ENCODE measurements around the gene OGFOD3. TPM values are rescaled to one million over a fixed set of nuclear protein-coding genes. Genes with fewer than 3 reads are reported as not detected.
"Not testable (repeated sequence)": the region's sequence is repeated elsewhere in the genome, so short reads cannot be mapped to it uniquely, and the experiment has no call there.

The OGFOD3 gene
- total RNA-seq, 1 donor from 2014 or later = 19.9 TPM

DNA sequence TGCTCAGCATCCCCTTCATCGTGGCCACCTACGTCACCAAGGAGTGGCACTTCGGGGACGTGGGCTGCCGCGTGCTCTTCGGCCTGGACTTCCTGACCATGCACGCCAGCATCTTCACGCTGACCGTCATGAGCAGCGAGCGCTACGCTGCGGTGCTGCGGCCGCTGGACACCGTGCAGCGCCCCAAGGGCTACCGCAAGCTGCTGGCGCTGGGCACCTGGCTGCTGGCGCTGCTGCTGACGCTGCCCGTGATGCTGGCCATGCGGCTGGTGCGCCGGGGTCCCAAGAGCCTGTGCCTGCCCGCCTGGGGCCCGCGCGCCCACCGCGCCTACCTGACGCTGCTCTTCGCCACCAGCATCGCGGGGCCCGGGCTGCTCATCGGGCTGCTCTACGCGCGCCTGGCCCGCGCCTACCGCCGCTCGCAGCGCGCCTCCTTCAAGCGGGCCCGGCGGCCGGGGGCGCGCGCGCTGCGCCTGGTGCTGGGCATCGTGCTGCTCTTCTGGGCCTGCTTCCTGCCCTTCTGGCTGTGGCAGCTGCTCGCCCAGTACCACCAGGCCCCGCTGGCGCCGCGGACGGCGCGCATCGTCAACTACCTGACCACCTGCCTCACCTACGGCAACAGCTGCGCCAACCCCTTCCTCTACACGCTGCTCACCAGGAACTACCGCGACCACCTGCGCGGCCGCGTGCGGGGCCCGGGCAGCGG lies 43.6 kb downstream of the OGFOD3 start:
- TF ChIP-seq, protein P1, sequence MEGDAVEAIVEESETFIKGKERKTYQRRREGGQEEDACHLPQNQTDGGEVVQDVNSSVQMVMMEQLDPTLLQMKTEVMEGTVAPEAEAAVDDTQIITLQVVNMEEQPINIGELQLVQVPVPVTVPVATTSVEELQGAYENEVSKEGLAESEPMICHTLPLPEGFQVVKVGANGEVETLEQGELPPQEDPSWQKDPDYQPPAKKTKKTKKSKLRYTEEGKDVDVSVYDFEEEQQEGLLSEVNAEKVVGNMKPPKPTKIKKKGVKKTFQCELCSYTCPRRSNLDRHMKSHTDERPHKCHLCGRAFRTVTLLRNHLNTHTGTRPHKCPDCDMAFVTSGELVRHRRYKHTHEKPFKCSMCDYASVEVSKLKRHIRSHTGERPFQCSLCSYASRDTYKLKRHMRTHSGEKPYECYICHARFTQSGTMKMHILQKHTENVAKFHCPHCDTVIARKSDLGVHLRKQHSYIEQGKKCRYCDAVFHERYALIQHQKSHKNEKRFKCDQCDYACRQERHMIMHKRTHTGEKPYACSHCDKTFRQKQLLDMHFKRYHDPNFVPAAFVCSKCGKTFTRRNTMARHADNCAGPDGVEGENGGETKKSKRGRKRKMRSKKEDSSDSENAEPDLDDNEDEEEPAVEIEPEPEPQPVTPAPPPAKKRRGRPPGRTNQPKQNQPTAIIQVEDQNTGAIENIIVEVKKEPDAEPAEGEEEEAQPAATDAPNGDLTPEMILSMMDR (IDR thresholded peaks at IDR 0.05) = no peak
- Mint-ChIP-seq H3K36me3 (ENCODE audit: low read depth) (no peaks in the 10 kb centered on the region), H3K4me3 (ENCODE audit: unreplicated experiment) (no peak overlapping the region), H3K27me3 (ENCODE audit: low read depth) (peaks cover 32% of the 10 kb centered on the region), H3K4me1 (ENCODE audit: low read depth) (peaks cover 13% of the 10 kb centered on the region), H3K9me3 (ENCODE audit: low read depth) (no peaks in the 10 kb centered on the region), H3K27ac (ENCODE audit: unreplicated experiment) (no peak overlapping the region)
- peak; percentile 92 for DNase-seq (ENCODE audit: low spot score)

DNA sequence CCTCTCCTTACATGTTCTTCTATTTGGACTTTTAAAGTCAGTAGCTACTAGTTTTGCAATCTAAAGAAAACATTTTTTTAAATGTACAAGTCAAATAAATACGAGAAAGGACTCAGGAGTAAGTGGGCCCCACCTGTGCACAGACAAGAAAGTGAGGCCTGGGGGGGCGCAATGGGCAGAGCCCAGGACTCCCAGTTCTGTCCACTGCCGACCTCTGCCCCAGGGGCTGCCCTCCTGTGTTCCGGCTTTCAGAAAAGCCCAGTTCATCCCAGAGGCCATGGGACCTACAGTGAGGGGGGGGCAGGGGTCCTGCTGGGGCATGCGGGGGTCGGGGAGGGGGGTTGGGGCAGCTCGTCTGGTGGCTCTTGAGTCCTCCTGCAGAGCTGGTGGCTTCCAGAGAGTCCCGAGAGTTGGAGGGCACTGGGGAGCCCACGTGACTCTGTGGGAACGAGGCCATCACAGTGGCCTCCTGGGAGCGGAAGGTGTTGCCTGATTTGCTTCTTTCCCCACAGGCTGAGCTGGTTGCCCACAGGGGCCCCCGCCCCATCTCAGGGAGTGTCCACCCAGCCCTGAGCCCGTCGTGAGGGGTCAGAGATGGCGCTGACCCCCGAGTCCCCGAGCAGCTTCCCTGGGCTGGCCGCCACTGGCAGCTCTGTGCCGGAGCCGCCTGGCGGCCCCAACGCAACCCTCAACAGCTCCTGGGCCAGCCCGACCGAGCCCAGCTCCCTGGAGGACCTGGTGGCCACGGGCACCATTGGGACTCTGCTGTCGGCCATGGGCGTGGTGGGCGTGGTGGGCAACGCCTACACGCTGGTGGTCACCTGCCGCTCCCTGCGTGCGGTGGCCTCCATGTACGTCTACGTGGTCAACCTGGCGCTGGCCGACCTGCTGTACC lies 44.4 kb downstream of the OGFOD3 start:
- no peaks in the 10 kb centered on the region for H3K9me3 Mint-ChIP-seq (ENCODE audit: low read depth)
- H3K27ac Mint-ChIP-seq (ENCODE audit: unreplicated experiment) = no peak overlapping the region
- peak; percentile 60 for DNase-seq (ENCODE audit: low spot score)
- TF ChIP-seq, protein P1 (IDR thresholded peaks at IDR 0.05) = no peak
- H3K27me3 Mint-ChIP-seq (ENCODE audit: low read depth) = peaks cover 35% of the 10 kb centered on the region
- H3K4me1 Mint-ChIP-seq (ENCODE audit: low read depth) = peaks cover 13% of the 10 kb centered on the region
- H3K36me3 Mint-ChIP-seq (ENCODE audit: low read depth) = no peaks in the 10 kb centered on the region
- no peak overlapping the region for H3K4me3 Mint-ChIP-seq (ENCODE audit: unreplicated experiment)

DNA sequence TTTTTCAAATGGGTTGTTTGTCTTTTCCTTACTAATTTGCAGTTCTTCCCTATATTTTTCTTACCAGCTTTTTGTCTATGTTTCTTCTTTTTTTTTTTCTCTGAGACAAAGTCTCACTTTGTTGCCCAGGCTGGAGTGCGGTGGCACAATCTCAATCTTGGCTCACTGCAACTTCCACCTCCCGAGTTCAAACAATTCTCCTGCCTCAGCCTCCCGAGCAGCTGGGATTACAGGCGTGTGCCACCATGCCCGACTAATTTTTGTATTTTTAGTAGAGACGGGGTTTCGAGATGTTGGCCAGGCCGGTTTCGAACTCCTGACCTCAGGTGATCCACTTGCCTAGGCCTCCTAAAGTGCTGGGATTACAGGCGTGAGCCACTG lies 45.3 kb downstream of the OGFOD3 start:
- not testable (repeated sequence) for H3K4me3 Mint-ChIP-seq (ENCODE audit: unreplicated experiment); DNase-seq (ENCODE audit: low spot score)
- H3K4me1 Mint-ChIP-seq (ENCODE audit: low read depth) = peaks cover 13% of the 10 kb centered on the region

DNA sequence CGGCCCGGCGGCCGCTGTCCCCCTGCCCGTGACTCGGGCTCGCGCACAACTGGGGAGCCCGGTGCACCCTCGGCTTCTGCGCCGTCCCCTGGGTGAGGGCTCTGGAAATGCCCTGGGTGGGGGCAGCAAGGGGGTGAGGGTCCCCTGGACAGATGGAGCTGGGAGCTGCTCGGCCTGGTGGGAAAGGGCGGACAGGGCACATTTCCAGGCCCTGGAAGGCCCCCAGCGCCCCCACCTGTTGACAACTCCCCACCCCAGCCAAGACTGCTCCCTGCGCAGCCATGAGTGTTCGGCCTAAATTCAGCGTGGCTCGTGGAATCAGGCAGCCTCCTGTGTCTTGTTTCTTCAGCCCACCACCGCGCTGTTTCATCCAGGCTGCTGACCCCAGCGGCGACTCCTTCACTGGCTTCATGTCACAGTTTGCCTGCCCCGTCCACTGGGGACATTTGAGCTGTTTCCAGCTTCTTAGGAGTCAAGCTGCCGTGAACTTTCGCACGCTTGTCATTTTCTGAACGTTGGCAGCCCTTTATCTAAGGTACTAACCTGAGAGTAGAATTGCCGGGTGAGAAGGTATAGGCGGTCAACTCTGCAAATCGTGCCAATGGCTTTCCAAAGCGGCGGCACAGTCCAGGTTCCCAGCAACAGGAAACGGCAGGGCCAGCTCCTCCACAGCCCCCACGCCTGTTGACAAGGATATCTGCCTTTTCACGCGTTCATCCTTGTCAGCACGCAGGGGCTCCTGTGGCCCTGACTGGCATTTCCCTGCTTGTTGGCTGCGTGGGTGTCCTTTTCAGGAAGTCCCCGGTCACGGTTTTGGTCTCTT lies 45.9 kb downstream of the OGFOD3 start:
- Mint-ChIP-seq H3K27me3 (ENCODE audit: low read depth) (peaks cover 38% of the 10 kb centered on the region), H3K27ac (ENCODE audit: unreplicated experiment) (no peak overlapping the region), H3K36me3 (ENCODE audit: low read depth) (no peaks in the 10 kb centered on the region), H3K4me1 (ENCODE audit: low read depth) (peaks cover 13% of the 10 kb centered on the region), H3K9me3 (ENCODE audit: low read depth) (no peaks in the 10 kb centered on the region), H3K4me3 (ENCODE audit: unreplicated experiment) (no peak overlapping the region)
- peak; percentile 74 for DNase-seq (ENCODE audit: low spot score)
- TF ChIP-seq, protein P1 (IDR thresholded peaks at IDR 0.05) = no peak

More for the DNA sequence above, 45.3 kb downstream of the OGFOD3 start:
- not testable (repeated sequence) for H3K27ac Mint-ChIP-seq (ENCODE audit: unreplicated experiment); H3K36me3 Mint-ChIP-seq (ENCODE audit: low read depth); H3K9me3 Mint-ChIP-seq (ENCODE audit: low read depth)
- peaks cover 33% of the 10 kb centered on the region for H3K27me3 Mint-ChIP-seq (ENCODE audit: low read depth)

DNA sequence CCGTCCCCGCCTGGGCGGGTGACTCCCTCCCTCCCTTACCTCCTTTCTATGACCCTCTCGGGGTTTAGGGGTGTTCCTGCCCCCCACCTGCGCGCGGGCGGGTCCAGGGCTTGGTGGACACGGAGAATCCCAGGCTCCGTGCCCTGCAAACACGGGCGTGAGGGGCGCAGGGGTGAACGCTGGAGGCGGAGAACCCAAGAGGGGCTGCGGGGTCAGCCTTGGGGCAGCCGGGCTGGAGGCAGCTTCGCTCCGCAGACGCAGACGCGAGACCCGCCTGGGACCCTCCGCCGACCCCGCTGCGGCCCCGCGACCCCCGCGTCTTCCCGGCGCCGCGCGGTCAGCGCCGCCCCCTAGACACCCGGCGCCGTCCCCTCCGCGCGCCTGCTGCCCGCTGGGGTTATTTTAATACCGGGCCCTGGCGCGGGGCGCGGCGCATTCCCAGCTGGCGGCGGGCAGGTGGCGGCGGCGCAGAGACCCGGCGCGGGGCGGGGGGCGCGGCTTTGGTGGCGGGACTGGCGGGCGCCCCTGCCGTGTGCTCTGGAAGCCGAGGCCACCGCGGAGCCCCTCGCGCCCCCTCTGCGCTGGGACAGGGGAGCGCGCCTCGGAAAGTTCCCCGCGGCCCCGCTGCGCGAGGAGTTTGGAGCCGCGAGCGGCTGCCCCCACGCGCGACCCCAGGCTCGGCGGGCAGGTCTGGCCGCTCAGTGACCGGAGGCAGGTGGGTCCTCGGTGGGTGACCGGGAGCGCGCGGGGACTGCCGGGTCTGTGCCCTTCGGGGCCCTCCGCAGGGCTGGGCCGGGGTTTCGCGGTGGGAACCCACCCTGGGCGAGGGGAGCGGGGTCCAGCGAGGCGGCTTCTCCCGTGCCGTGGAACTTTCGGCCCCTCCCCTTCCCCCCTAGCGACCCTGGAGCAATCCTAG lies 46.8 kb downstream of the OGFOD3 start, which contains the start of gene UTS2R:
UTS2R (plus strand) TSS at position 433 of the 916 bp plus-strand sequence. CDS start 2,560 bp downstream, outside the sequence.
- H3K9me3 Mint-ChIP-seq (ENCODE audit: low read depth) = no peaks in the 10 kb centered on the region
- TF ChIP-seq, protein P1 (IDR thresholded peaks at IDR 0.05) = no peak
- H3K4me1 Mint-ChIP-seq (ENCODE audit: low read depth) = peaks cover 13% of the 10 kb centered on the region
- H3K36me3 Mint-ChIP-seq (ENCODE audit: low read depth) = no peaks in the 10 kb centered on the region
- H3K27ac Mint-ChIP-seq (ENCODE audit: unreplicated experiment) = no peak within 1 kb of the TSS
- peaks cover 38% of the 10 kb centered on the region for H3K27me3 Mint-ChIP-seq (ENCODE audit: low read depth)
- peak; percentile 83 for DNase-seq (ENCODE audit: low spot score)
- peak within 1 kb of the TSS; percentile 19 for H3K4me3 Mint-ChIP-seq (ENCODE audit: unreplicated experiment)
